Stomach smooth muscle (tissue), 2 donors: ENCODE data around the gene VPS41.

Source experiments
- H3K27ac ChIP-seq: one replicate; pipeline ENCODE4 v1.7.0; 2013; ENCODE audit warnings: mild to moderate bottlenecking, low read length, inconsistent platforms
- H3K27me3 ChIP-seq, 2 donors: one replicate each; pipeline ENCODE4 v1.7.0; 2013; ENCODE audit warnings: low read length in 2 of 2; ENCODE audit not compliant: insufficient read depth in 2 of 2, control insufficient read depth in 1 of 2
- H3K36me3 ChIP-seq, 2 donors: one replicate each; pipeline ENCODE4 v1.7.0; 2013; ENCODE audit warnings: low read length in 2 of 2; ENCODE audit not compliant: control insufficient read depth in 2 of 2, insufficient read depth in 2 of 2
- H3K4me1 ChIP-seq: one replicate; pipeline ENCODE4 v1.7.0; 2013; ENCODE audit warnings: low read length; ENCODE audit not compliant: control insufficient read depth, insufficient read depth
- H3K4me3 ChIP-seq, 2 donors: one replicate each; pipeline ENCODE4 v1.7.0; 2013; ENCODE audit warnings: low read length in 2 of 2
- H3K9ac ChIP-seq, 2 donors: one replicate each; pipeline ENCODE4 v1.7.0; 2013; ENCODE audit warnings: low read length in 2 of 2, mild to moderate bottlenecking in 1 of 2
- H3K9me3 ChIP-seq, 2 donors: one replicate each; pipeline ENCODE4 v1.7.0; 2013; ENCODE audit warnings: low read length in 2 of 2; ENCODE audit not compliant: control insufficient read depth in 2 of 2
- donor health status: healthy.
- donor health status: Pancreatic carcinoma.

Gene VPS41

GRCh38 chr7:38813768-38814167 lies 95.2 kb downstream of the VPS41 start:
- H3K9me3 ChIP-seq: no peaks in the 10 kb centered on the region
- no peak overlapping the region for H3K4me3 ChIP-seq

GRCh38 chr7:38806912-38807311 lies 102.1 kb downstream of the VPS41 start:
- H3K9ac ChIP-seq: no peak overlapping the region
- no peaks in the 10 kb centered on the region for H3K27me3 ChIP-seq
- H3K36me3 ChIP-seq: no peaks in the 10 kb centered on the region
- H3K27ac ChIP-seq: no peak overlapping the region
- H3K9me3 ChIP-seq: no peaks in the 10 kb centered on the region
- no peak overlapping the region for H3K4me3 ChIP-seq
- H3K4me1 ChIP-seq: no peaks in the 10 kb centered on the region

More at GRCh38 chr7:38813768-38814167, 95.2 kb downstream of the VPS41 start:
- H3K9ac ChIP-seq: no peak overlapping the region
- H3K36me3 ChIP-seq: peaks cover 0 to 2% of the 10 kb centered on the region in 2 donors
- H3K4me1 ChIP-seq: no peaks in the 10 kb centered on the region
- no peak overlapping the region for H3K27ac ChIP-seq
- H3K27me3 ChIP-seq: no peaks in the 10 kb centered on the region

- Histone ChIP-seq H3K36me3 (no peaks in the 10 kb centered on the region), H3K27me3 (no peaks in the 10 kb centered on the region), H3K9me3 (no peaks in the 10 kb centered on the region), H3K27ac (no peak overlapping the region), H3K4me1 (no peaks in the 10 kb centered on the region), H3K9ac (no peak overlapping the region), H3K4me3 (no peak overlapping the region)
Measured at GRCh38 chr7:38801786-38802185, 107.2 kb downstream of the VPS41 start.

- H3K36me3 ChIP-seq: peaks cover 6 to 14% of the 10 kb centered on the region in 2 donors
- no peaks in the 10 kb centered on the region for H3K27me3 ChIP-seq
- H3K4me3 ChIP-seq: no peak overlapping the region
- no peaks in the 10 kb centered on the region for H3K9me3 ChIP-seq
- no peak overlapping the region for H3K9ac ChIP-seq
- H3K4me1 ChIP-seq: no peaks in the 10 kb centered on the region
- no peak overlapping the region for H3K27ac ChIP-seq
Measured at GRCh38 chr7:38798552-38799267, 110.3 kb downstream of the VPS41 start.

DNA sequence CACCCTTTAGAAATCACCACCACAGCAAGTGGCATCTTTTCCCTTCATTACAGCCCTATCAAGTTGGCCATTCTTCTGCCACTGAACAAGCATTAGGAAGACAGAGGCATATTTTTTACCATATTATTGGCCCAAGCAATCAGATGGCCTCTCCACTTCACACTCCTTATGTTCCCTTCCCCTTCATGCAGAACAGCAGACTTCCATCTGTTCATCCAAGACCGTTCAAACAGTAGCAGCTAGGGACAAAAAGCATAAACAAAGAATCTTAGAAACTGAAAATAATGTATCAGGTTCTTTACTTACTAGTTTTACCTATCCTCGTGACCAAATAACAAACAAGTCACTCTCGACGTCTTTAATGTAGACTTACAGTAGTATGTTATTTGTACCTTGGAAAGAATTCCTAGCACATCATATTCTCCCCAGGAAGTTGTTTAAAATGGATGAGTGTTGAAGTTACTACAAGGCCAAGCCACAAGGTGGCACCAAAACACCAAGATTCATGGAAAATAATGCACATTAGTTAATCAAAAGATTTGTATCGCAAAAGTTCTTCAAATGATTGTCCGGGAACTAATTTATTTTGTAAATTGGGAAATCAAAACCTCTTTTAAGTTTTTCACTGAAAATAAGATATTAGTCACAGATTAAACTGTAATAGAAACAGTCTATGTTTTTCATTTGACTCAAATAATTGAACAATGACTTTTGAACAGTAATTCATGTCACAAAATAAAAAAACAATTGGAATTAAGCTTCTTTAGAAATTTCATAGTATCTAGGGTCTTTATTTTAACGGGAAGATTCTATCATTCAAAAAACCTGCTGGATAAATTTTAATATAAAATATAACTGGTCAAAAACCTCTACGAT lies 112.1 kb downstream of the VPS41 start:
- Histone ChIP-seq H3K9ac (no peak overlapping the region), H3K9me3 (no peaks in the 10 kb centered on the region), H3K36me3 (peaks cover 10 to 14% of the 10 kb centered on the region in 2 donors), H3K4me1 (no peaks in the 10 kb centered on the region), H3K27me3 (no peaks in the 10 kb centered on the region), H3K27ac (no peak overlapping the region), H3K4me3 (no peak overlapping the region)

DNA sequence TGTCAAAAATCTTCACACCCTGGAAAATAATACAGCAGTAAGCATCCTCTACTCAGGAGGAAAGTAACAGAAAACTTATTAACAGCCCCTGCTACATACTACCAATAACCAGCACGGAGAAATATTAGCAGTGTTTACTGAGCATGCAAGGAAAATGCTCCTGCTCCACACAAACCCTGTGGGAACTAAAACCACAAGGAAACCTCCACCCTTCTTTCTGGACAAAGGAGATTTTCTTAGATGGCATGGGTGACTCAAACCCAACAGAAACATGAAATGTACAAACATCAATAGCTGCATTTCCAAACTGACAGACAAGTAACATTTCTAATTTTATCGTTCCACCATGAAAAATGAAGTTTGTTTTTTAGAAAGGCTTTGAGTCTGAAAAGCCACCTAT lies 113.4 kb downstream of the VPS41 start:
- H3K4me1 ChIP-seq: no peaks in the 10 kb centered on the region
- H3K27ac ChIP-seq: no peak overlapping the region
- H3K9me3 ChIP-seq: no peaks in the 10 kb centered on the region
- no peaks in the 10 kb centered on the region for H3K27me3 ChIP-seq
- H3K36me3 ChIP-seq: peaks cover 16 to 18% of the 10 kb centered on the region in 2 donors
- H3K4me3 ChIP-seq: no peak overlapping the region
- no peak overlapping the region for H3K9ac ChIP-seq

DNA sequence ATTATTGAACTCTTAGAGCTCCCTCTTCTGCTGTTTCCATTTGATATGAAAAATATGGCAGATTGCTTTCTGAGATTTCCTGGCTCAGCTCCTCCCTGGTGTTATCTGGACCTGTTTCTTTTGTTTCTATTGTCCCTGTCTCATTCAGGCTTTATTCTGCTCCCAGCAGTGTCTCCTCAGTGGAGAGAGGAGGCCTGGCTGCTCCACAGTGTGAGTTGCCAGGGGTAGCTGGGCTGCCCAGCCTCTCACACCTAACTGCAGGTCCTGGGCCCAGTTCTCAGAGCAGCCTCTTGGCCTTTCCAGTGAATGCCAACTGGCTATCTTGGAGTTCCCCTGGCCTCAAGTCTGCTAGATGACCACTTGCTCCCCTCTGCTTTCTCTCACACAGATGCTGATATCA lies 127.0 kb downstream of the VPS41 start:
- H3K4me1 ChIP-seq: no peaks in the 10 kb centered on the region
- no peaks in the 10 kb centered on the region for H3K27me3 ChIP-seq
- no peak overlapping the region for H3K27ac ChIP-seq
- no peaks in the 10 kb centered on the region for H3K9me3 ChIP-seq
- H3K36me3 ChIP-seq: peaks cover 0 to 4% of the 10 kb centered on the region in 2 donors
- no peak overlapping the region for H3K4me3 ChIP-seq
- no peak overlapping the region for H3K9ac ChIP-seq

DNA sequence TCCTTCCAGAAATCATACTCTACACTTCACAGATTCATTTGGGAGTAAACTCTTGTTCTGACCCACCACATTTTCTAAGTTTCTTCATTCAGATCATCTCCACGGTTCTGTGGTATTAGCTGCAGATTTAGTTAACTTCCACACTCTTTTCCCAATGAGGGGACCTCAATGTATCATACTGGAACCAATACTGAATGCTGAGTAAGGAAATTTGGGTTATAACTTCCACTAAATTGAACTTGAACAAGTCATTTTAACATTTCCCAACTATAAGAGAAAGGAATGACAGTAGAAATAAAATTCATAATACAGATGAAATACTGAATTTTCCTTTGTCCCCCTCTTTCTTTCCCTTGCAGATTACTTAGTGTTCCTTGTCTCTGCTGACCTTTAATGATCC lies 131.4 kb downstream of the VPS41 start:
- peaks cover 9 to 10% of the 10 kb centered on the region in 2 donors for H3K36me3 ChIP-seq
- no peak overlapping the region for H3K27ac ChIP-seq
- no peaks in the 10 kb centered on the region for H3K27me3 ChIP-seq
- no peak overlapping the region for H3K4me3 ChIP-seq
- H3K4me1 ChIP-seq: no peaks in the 10 kb centered on the region
- no peaks in the 10 kb centered on the region for H3K9me3 ChIP-seq
- no peak overlapping the region for H3K9ac ChIP-seq

GRCh38 chr7:38775506-38776175 lies 133.3 kb downstream of the VPS41 start:
- Histone ChIP-seq H3K4me3 (no peak overlapping the region), H3K27me3 (no peaks in the 10 kb centered on the region), H3K27ac (no peak overlapping the region), H3K4me1 (no peaks in the 10 kb centered on the region), H3K36me3 (peaks cover 5 to 16% of the 10 kb centered on the region in 2 donors), H3K9me3 (no peaks in the 10 kb centered on the region), H3K9ac (no peak overlapping the region)

DNA sequence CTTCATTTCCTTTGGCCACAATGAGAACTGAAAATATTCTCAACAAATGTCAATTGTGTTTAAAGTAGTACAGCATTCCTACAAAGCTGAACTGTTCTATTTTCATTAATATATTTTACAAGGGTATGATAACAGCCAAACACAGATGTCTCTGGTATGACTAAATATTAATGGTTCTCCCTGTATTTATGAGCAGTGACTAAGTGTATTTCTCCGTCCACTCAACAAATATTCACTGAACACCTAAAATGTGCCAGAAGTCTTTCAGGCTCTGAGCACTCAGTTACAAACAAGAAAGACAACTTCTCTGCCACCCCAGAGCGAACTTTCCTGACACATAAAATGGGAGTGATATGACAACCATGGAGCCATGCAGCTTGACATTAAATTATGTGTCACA lies 135.6 kb downstream of the VPS41 start:
- no peak overlapping the region for H3K27ac ChIP-seq
- no peaks in the 10 kb centered on the region for H3K27me3 ChIP-seq
- H3K36me3 ChIP-seq: peaks cover 9 to 19% of the 10 kb centered on the region in 2 donors

More for the DNA sequence above, 135.6 kb downstream of the VPS41 start:
- Histone ChIP-seq H3K4me1 (no peaks in the 10 kb centered on the region), H3K9me3 (no peaks in the 10 kb centered on the region), H3K4me3 (no peak overlapping the region), H3K9ac (no peak overlapping the region)
